GM19463 (cell line): ENCODE measurements around the gene DTNB.
"Not testable (repeated sequence)": the region's sequence is repeated elsewhere in the genome, so short reads cannot be mapped to it uniquely, and the experiment has no call there.

Experiments used
- ATAC-seq: cut with Tn5 transposase; IDR thresholded peaks from one replicate; pipeline ENCODE4 v1.9.1; 2021; ENCODE audit warnings: mild to moderate bottlenecking, moderate library complexity; ENCODE audit not compliant: unreplicated experiment

Gene DTNB

GRCh38 chr2:25430556-25430955 is 242.8 kb downstream of the DTNB start:
- ATAC-seq, result no peak

GRCh38 chr2:25426326-25426725 is 247.1 kb downstream of the DTNB start:
- ATAC-seq, result no peak

GRCh38 chr2:25424426-25425028 is 248.8 kb downstream of the DTNB start:
- ATAC-seq, result no peak

- ATAC-seq, result no peak
These were observed 251.5 kb downstream of the DTNB start for GRCh38 chr2:25421820-25422411.

- no peak for ATAC-seq
These were observed 252.1 kb downstream of the DTNB start for GRCh38 chr2:25421289-25421688.

- ATAC-seq, result peak; percentile 41
These were observed 252.5 kb downstream of the DTNB start for GRCh38 chr2:25420820-25421237.

- peak; percentile 70 for ATAC-seq
These were observed 253.6 kb downstream of the DTNB start for GRCh38 chr2:25419678-25420242.

- ATAC-seq, result peak; percentile 17
These were observed 254.3 kb downstream of the DTNB start for GRCh38 chr2:25418944-25419677.

GRCh38 chr2:25417715-25418369 is 255.5 kb downstream of the DTNB start:
- no peak for ATAC-seq

GRCh38 chr2:25416674-25417073 is 256.7 kb downstream of the DTNB start:
- ATAC-seq, result no peak

- ATAC-seq, result no peak
These were observed 258.6 kb downstream of the DTNB start for GRCh38 chr2:25414781-25415180.

GRCh38 chr2:25413409-25413808 is 260.0 kb downstream of the DTNB start:
- ATAC-seq, result not testable (repeated sequence)

GRCh38 chr2:25411753-25412152 is 261.6 kb downstream of the DTNB start:
- ATAC-seq, result no peak

GRCh38 chr2:25411281-25411680 is 262.1 kb downstream of the DTNB start:
- no peak for ATAC-seq

GRCh38 chr2:25410370-25410769 is 263.0 kb downstream of the DTNB start:
- no peak for ATAC-seq

- no peak for ATAC-seq
These were observed 263.9 kb downstream of the DTNB start for GRCh38 chr2:25409468-25409867.

- ATAC-seq, result no peak
These were observed 264.3 kb downstream of the DTNB start for GRCh38 chr2:25409044-25409443.

- no peak for ATAC-seq
These were observed 267.6 kb downstream of the DTNB start for GRCh38 chr2:25405611-25406295.

- ATAC-seq, result peak; percentile 46
These were observed 270.1 kb downstream of the DTNB start for GRCh38 chr2:25403120-25403760.

GRCh38 chr2:25402477-25402876 is 270.9 kb downstream of the DTNB start:
- peak; percentile 39 for ATAC-seq
